K562 (cell line): Measurements from ENCODE around the gene LY6G6D. TPM values are rescaled to one million over a fixed set of nuclear protein-coding genes. Genes with fewer than 3 reads are reported as not detected.
A peak's percentile ranks its signal among the peaks of the same experiment; 100 is the strongest.

Experiments used
- HNRNPLL ChIP-seq: fragments of 200-400 bp; formaldehyde crosslinking; IDR thresholded peaks from 2 replicates; pipeline ENCODE4 v1.6.1; 2017; ENCODE audit warnings: low read length, low read depth, mild to moderate bottlenecking; ENCODE audit not compliant: poor library complexity, severe bottlenecking
- NCOA2 ChIP-seq, 2 experiments: fragments of 450-650 bp; IDR thresholded peaks; 2 replicates each; pipeline ENCODE4 v1.6.1; 2018; ENCODE audit warnings: mild to moderate bottlenecking in 2 of 2, moderate library complexity in 1 of 2; ENCODE audit not compliant: partially characterized antibody in 2 of 2
- NONO ChIP-seq, 2 experiments: fragments of 200-400 bp in 1 of 2; fragments of 450-650 bp in 1 of 2; formaldehyde crosslinking in 1 of 2; IDR thresholded peaks; 2 replicates each; pipeline ENCODE4 v1.6.1; 2017; ENCODE audit warnings: low read depth in 2 of 2, mild to moderate bottlenecking in 2 of 2, moderate library complexity in 2 of 2, low read length in 1 of 2
- POLR2H ChIP-seq: IDR thresholded peaks from 2 replicates; pipeline ENCODE4 v1.6.1; 2016; ENCODE audit warnings: missing genetic modification characterization, low read depth, mild to moderate bottlenecking, control low read depth, missing compliant biosample characterization, moderate library complexity
- RBM25 ChIP-seq: fragments of 200-400 bp; formaldehyde crosslinking; IDR thresholded peaks from 2 replicates; pipeline ENCODE4 v1.6.1; 2018; ENCODE audit warnings: low read length, low read depth, moderate library complexity; ENCODE audit not compliant: severe bottlenecking
- SP2 ChIP-seq: IDR thresholded peaks from 2 replicates; pipeline ENCODE4 v1.6.1; 2011; ENCODE audit warnings: mild to moderate bottlenecking, low read depth, low read length, moderate library complexity; ENCODE audit not compliant: poor library complexity, severe bottlenecking; ENCODE audit errors: extremely low read depth
- TARDBP ChIP-seq: fragments of 450-650 bp; IDR thresholded peaks from 2 replicates; pipeline ENCODE4 v1.6.1; 2016
- TBP ChIP-seq: optimal IDR thresholded peaks from 2 replicates; pipeline ENCODE3; 2011; ENCODE audit warnings: low read depth, low read length, improper control_type of control experiment
- YY1 ChIP-seq, 3 experiments: IDR thresholded peaks; 2 replicates each; pipeline ENCODE4 v1.6.1; 2011; ENCODE audit warnings: low read length in 2 of 3, mild to moderate bottlenecking in 2 of 3, moderate library complexity in 2 of 3, borderline replicate concordance in 1 of 3, control low read depth in 1 of 3, low read depth in 1 of 3; ENCODE audit not compliant: insufficient read depth in 3 of 3, insufficient replicate concordance in 2 of 3, control insufficient read depth in 1 of 3, insufficient read length in 1 of 3; ENCODE audit errors: extremely low read depth in 1 of 3
- ZNF253 ChIP-seq: fragments of 250-450 bp; sonication (Bioruptor Pico); conservative IDR thresholded peaks from 2 replicates; pipeline ENCODE4 v1.6.1; 2021; ENCODE audit warnings: mild to moderate bottlenecking
- ZNF589 ChIP-seq: fragments of 200-800 bp; sonication (Bioruptor generic); IDR thresholded peaks from 2 replicates; pipeline ENCODE4 v1.6.1; 2016; ENCODE audit warnings: low read depth, missing genetic modification characterization, missing compliant biosample characterization
- ZNF699 ChIP-seq: fragments of 250-450 bp; sonication (Bioruptor Pico); IDR thresholded peaks from 2 replicates; pipeline ENCODE4 v1.8.0; 2021; ENCODE audit warnings: mild to moderate bottlenecking, moderate library complexity; ENCODE audit not compliant: insufficient replicate concordance
- polyA plus RNA-seq, 8 experiments: library from polyadenylated mRNA; depleted of rRNA in 4 of 8; stranded (reverse) in 5 of 8; unstranded in 3 of 8; fragments of >200 nt; fragmentation: Nextera tagmentation in 2 of 8; fragmentation: Illumina TruSeq in 1 of 8; extraction: Ambion mirVana in 2 of 8; extraction: Trizol in 1 of 8; gene quantifications; 2 replicates each; pipeline versions ENCODE4 v1.2.1 to v1.2.3, GENCODE V29; 2011 to 2014; ENCODE audit warnings: inconsistent platforms in 1 of 8, missing spikeins in 1 of 8
- total RNA-seq, 7 experiments: library from RNA; depleted of rRNA in 6 of 7; stranded (reverse); fragments of >200 nt in 6 of 7; fragmentation: Illumina TruSeq in 2 of 7; extraction: Trizol in 2 of 7; gene quantifications; 2 replicates each; pipeline versions ENCODE4 v1.2.1 to v1.2.3, GENCODE V29; 2011 to 2021; ENCODE audit warnings: low replicate concordance in 1 of 7
- TF ChIP-seq, protein P1 (sequence below): fragments of 250-450 bp; sonication (Bioruptor Pico); IDR thresholded peaks from 2 replicates; pipeline ENCODE4 v1.8.0; 2022; ENCODE audit warnings: inconsistent platforms, mild to moderate bottlenecking, moderate library complexity, borderline replicate concordance
- TF ChIP-seq, protein P2 (sequence below): fragments of 450-650 bp; IDR thresholded peaks from 2 replicates; pipeline ENCODE4 v1.6.1; 2016; ENCODE audit warnings: antibody characterized with exemption
- TF ChIP-seq, protein P3 (sequence below): fragments of 450-650 bp; IDR thresholded peaks from 2 replicates; pipeline ENCODE4 v1.6.1; 2016; ENCODE audit warnings: low read depth, mild to moderate bottlenecking, moderate library complexity
- TF ChIP-seq, protein P4 (sequence below): fragments of 250-450 bp; sonication (Bioruptor Pico); IDR thresholded peaks from 2 replicates; pipeline ENCODE4 v1.5.0; 2020; ENCODE audit warnings: mild to moderate bottlenecking, borderline replicate concordance
- TF ChIP-seq, protein P5 (sequence below), 2 experiments: fragments of 450-650 bp in 1 of 2; sonication (generic) in 1 of 2; formaldehyde crosslinking; conservative IDR thresholded peaks; 2 replicates each; pipeline versions ENCODE4 v1.4.0 to v1.8.1; 2020 to 2022; ENCODE audit warnings: mild to moderate bottlenecking in 1 of 2, missing genetic modification reagents in 1 of 2

Gene LY6G6D
- total and polyA plus RNA-seq, 9 of the 15 experiments (the other 6 are each of a cell fraction or from before 2014, with no cell fraction given): 0.30 to 0.38 TPM; not detected in 7

DNA sequence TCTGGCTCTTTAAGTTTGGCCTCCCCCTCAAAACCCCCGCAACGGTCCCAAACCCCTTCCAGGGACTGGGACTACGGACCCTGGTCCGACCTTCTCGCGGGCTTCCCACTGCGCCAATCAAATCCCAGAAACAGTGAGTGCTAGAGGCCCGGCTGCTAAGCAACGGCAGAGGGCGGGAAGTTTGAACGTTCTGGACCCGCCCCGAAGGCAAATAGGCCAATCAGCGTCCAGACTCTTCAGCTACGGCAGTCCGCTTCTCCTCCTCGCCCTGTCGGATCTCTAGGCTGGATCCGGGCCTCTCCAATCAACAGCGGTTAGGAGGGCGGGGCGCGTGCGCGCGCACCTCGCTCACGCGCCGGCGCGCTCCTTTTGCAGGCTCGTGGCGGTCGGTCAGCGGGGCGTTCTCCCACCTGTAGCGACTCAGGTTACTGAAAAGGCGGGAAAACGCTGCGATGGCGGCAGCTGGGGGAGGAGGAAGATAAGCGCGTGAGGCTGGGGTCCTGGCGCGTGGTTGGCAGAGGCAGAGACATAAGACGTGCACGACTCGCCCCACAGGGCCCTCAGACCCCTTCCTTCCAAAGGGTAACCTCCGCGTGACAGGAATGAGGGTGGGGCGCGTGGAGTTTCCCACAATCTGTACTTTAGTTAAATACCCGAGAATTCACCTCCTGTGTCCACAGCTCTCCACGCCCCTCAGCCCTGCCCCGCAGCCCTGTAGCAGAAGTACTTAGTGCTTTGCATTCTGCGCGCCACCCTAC lies 24.7 kb downstream of the LY6G6D start, which contains the start of gene MSH5 (continued):
- TF ChIP-seq, protein P1, sequence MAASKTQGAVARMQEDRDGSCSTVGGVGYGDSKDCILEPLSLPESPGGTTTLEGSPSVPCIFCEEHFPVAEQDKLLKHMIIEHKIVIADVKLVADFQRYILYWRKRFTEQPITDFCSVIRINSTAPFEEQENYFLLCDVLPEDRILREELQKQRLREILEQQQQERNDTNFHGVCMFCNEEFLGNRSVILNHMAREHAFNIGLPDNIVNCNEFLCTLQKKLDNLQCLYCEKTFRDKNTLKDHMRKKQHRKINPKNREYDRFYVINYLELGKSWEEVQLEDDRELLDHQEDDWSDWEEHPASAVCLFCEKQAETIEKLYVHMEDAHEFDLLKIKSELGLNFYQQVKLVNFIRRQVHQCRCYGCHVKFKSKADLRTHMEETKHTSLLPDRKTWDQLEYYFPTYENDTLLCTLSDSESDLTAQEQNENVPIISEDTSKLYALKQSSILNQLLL (CRISPR knock-in tag): no peak
- TF ChIP-seq YY1 (IDR thresholded peaks at IDR 0.05; ENCODE audit: borderline replicate concordance in 1 of 3, control insufficient read depth in 1 of 3, extremely low read depth in 1 of 3, insufficient read depth in 3 of 3, insufficient read length in 1 of 3, insufficient replicate concordance in 2 of 3, low read depth in 1 of 3, low read length in 2 of 3): peak in 2 of 3 experiments; percentile 72 to 96
- peak; percentile 92 for TF ChIP-seq RBM25
- TF ChIP-seq HNRNPLL: peak; percentile 72
- TF ChIP-seq SP2: peak; percentile 88
- TF ChIP-seq, protein P2, sequence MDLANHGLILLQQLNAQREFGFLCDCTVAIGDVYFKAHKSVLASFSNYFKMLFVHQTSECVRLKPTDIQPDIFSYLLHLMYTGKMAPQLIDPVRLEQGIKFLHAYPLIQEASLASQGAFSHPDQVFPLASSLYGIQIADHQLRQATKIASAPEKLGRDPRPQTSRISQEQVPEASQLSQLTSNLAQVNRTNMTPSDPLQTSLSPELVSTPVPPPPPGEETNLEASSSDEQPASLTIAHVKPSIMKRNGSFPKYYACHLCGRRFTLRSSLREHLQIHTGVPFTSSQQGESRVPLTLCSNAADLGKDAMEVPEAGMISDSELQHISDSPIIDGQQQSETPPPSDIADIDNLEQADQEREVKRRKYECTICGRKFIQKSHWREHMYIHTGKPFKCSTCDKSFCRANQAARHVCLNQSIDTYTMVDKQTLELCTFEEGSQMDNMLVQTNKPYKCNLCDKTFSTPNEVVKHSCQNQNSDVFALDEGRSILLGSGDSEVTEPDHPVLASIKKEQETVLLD: peak; percentile 94
- no peak for TF ChIP-seq NONO (IDR thresholded peaks at IDR 0.05; ENCODE audit: low read depth in 2 of 2, low read length in 1 of 2)
- TF ChIP-seq, protein P3, sequence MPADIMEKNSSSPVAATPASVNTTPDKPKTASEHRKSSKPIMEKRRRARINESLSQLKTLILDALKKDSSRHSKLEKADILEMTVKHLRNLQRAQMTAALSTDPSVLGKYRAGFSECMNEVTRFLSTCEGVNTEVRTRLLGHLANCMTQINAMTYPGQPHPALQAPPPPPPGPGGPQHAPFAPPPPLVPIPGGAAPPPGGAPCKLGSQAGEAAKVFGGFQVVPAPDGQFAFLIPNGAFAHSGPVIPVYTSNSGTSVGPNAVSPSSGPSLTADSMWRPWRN: no peak
- no peak for TF ChIP-seq TARDBP
- TF ChIP-seq ZNF589 (CRISPR knock-in tag): no peak
- no peak for TF ChIP-seq ZNF253 (CRISPR knock-in tag)
- TF ChIP-seq NCOA2 (IDR thresholded peaks at IDR 0.05; ENCODE audit: partially characterized antibody in 2 of 2): no peak
- TF ChIP-seq, protein P4, sequence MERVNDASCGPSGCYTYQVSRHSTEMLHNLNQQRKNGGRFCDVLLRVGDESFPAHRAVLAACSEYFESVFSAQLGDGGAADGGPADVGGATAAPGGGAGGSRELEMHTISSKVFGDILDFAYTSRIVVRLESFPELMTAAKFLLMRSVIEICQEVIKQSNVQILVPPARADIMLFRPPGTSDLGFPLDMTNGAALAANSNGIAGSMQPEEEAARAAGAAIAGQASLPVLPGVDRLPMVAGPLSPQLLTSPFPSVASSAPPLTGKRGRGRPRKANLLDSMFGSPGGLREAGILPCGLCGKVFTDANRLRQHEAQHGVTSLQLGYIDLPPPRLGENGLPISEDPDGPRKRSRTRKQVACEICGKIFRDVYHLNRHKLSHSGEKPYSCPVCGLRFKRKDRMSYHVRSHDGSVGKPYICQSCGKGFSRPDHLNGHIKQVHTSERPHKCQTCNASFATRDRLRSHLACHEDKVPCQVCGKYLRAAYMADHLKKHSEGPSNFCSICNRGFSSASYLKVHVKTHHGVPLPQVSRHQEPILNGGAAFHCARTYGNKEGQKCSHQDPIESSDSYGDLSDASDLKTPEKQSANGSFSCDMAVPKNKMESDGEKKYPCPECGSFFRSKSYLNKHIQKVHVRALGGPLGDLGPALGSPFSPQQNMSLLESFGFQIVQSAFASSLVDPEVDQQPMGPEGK (CRISPR knock-in tag): no peak
- TF ChIP-seq, protein P5, sequence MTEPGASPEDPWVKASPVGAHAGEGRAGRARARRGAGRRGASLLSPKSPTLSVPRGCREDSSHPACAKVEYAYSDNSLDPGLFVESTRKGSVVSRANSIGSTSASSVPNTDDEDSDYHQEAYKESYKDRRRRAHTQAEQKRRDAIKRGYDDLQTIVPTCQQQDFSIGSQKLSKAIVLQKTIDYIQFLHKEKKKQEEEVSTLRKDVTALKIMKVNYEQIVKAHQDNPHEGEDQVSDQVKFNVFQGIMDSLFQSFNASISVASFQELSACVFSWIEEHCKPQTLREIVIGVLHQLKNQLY (CRISPR knock-in tag; conservative IDR thresholded peaks at IDR 0.05): peak; percentile 47 to 93; a peak in 3 of 4 replicates
- TF ChIP-seq TBP: peak; percentile 83
- TF ChIP-seq POLR2H (tag): no peak
- TF ChIP-seq ZNF699: no peak
